ENCODE data around the gene SNF8.
A peak's percentile ranks its signal among the peaks of the same experiment; 100 is the strongest.
"Not testable (repeated sequence)": the region's sequence is repeated elsewhere in the genome, so short reads cannot be mapped to it uniquely, and the experiment has no call there.

The SNF8 gene

GRCh38 chr17:48960834-48961515 is 16.3 kb upstream of the SNF8 start:
- Mint-ChIP-seq H3K36me3 (ENCODE audit: low read depth) (no peaks in the 10 kb centered on the region), H3K9me3 (no peaks in the 10 kb centered on the region), H3K4me1 (ENCODE audit: low read depth) (no peaks in the 10 kb centered on the region), H3K27me3 (peaks cover 50% of the 10 kb centered on the region), H3K4me3 (no peak overlapping the region), H3K27ac (no peak overlapping the region)
- DNase-seq, result no peak

- Mint-ChIP-seq H3K36me3 (ENCODE audit: low read depth) (no peaks in the 10 kb centered on the region), H3K27me3 (peaks cover 30% of the 10 kb centered on the region), H3K4me3 (no peak overlapping the region), H3K4me1 (ENCODE audit: low read depth) (peaks cover 4% of the 10 kb centered on the region), H3K27ac (no peak overlapping the region), H3K9me3 (no peaks in the 10 kb centered on the region)
- no peak for DNase-seq
Observed at GRCh38 chr17:48954300-48954755, 9.7 kb upstream of the SNF8 start.

- no peak for DNase-seq
- no peaks in the 10 kb centered on the region for H3K36me3 Mint-ChIP-seq (ENCODE audit: low read depth)
Observed at GRCh38 chr17:48952904-48953303, 8.3 kb upstream of the SNF8 start.

GRCh38 chr17:48951572-48951971 is 6.9 kb upstream of the SNF8 start:
- H3K27ac Mint-ChIP-seq, result no peak overlapping the region
- H3K4me3 Mint-ChIP-seq, result no peak overlapping the region
- peaks cover 4% of the 10 kb centered on the region for H3K4me1 Mint-ChIP-seq (ENCODE audit: low read depth)
- peaks cover 23% of the 10 kb centered on the region for H3K27me3 Mint-ChIP-seq
- DNase-seq, result no peak
- H3K9me3 Mint-ChIP-seq, result no peaks in the 10 kb centered on the region
- H3K36me3 Mint-ChIP-seq (ENCODE audit: low read depth), result no peaks in the 10 kb centered on the region

More at GRCh38 chr17:48952904-48953303, 8.3 kb upstream of the SNF8 start:
- Mint-ChIP-seq H3K27ac (no peak overlapping the region), H3K9me3 (no peaks in the 10 kb centered on the region), H3K4me3 (no peak overlapping the region), H3K27me3 (peaks cover 23% of the 10 kb centered on the region), H3K4me1 (ENCODE audit: low read depth) (peaks cover 4% of the 10 kb centered on the region)

- not testable (repeated sequence) for H3K9me3 Mint-ChIP-seq, DNase-seq, H3K27me3 Mint-ChIP-seq
- Mint-ChIP-seq H3K27ac (peak overlapping the region; percentile 96), H3K36me3 (ENCODE audit: low read depth) (peaks cover 35% of the 10 kb centered on the region), H3K4me1 (ENCODE audit: low read depth) (peaks cover 20% of the 10 kb centered on the region), H3K4me3 (peak overlapping the region; percentile 99)
Observed at GRCh38 chr17:48945261-48945651, 614 bp upstream of the SNF8 start.

- H3K4me1 Mint-ChIP-seq (ENCODE audit: low read depth), result peaks cover 8% of the 10 kb centered on the region
- H3K9me3 Mint-ChIP-seq, result no peaks in the 10 kb centered on the region
- no peak overlapping the region for H3K4me3 Mint-ChIP-seq
- H3K36me3 Mint-ChIP-seq (ENCODE audit: low read depth), result peaks cover 97% of the 10 kb centered on the region
- no peaks in the 10 kb centered on the region for H3K27me3 Mint-ChIP-seq
- DNase-seq, result no peak
- peak overlapping the region; percentile 82 for H3K27ac Mint-ChIP-seq
Observed at GRCh38 chr17:48933035-48933434, 11.6 kb downstream of the SNF8 start.

- Mint-ChIP-seq H3K9me3 (no peaks in the 10 kb centered on the region), H3K4me3 (no peak overlapping the region), H3K36me3 (ENCODE audit: low read depth) (peaks cover 98% of the 10 kb centered on the region), H3K4me1 (ENCODE audit: low read depth) (peaks cover 18% of the 10 kb centered on the region), H3K27ac (peak overlapping the region; percentile 61), H3K27me3 (no peaks in the 10 kb centered on the region)
- no peak for DNase-seq
Observed at GRCh38 chr17:48930435-48930873, 14.2 kb downstream of the SNF8 start.

GRCh38 chr17:48929812-48930165 is 14.9 kb downstream of the SNF8 start:
- Mint-ChIP-seq H3K36me3 (ENCODE audit: low read depth) (peaks cover 100% of the 10 kb centered on the region), H3K27me3 (no peaks in the 10 kb centered on the region), H3K9me3 (no peaks in the 10 kb centered on the region), H3K4me1 (ENCODE audit: low read depth) (peaks cover 23% of the 10 kb centered on the region), H3K27ac (peak overlapping the region; percentile 75), H3K4me3 (no peak overlapping the region)
- no peak for DNase-seq

GRCh38 chr17:48928876-48929811 is 15.5 kb downstream of the SNF8 start:
- Mint-ChIP-seq H3K27me3 (no peaks in the 10 kb centered on the region), H3K27ac (peak overlapping the region; percentile 75), H3K4me3 (no peak overlapping the region), H3K36me3 (ENCODE audit: low read depth) (peaks cover 100% of the 10 kb centered on the region), H3K9me3 (no peaks in the 10 kb centered on the region), H3K4me1 (ENCODE audit: low read depth) (peaks cover 26% of the 10 kb centered on the region)
- DNase-seq, result no peak

- no peaks in the 10 kb centered on the region for H3K27me3 Mint-ChIP-seq
- H3K36me3 Mint-ChIP-seq (ENCODE audit: low read depth), result peaks cover 100% of the 10 kb centered on the region
- no peaks in the 10 kb centered on the region for H3K9me3 Mint-ChIP-seq
- no peak for DNase-seq
- H3K4me1 Mint-ChIP-seq (ENCODE audit: low read depth), result peaks cover 28% of the 10 kb centered on the region
- peak overlapping the region; percentile 75 for H3K27ac Mint-ChIP-seq
- H3K4me3 Mint-ChIP-seq, result no peak overlapping the region
Observed at GRCh38 chr17:48927978-48928745, 16.5 kb downstream of the SNF8 start.

- H3K36me3 Mint-ChIP-seq (ENCODE audit: low read depth), result peaks cover 100% of the 10 kb centered on the region
- no peak overlapping the region for H3K4me3 Mint-ChIP-seq
Observed at GRCh38 chr17:48925991-48926342, 18.7 kb downstream of the SNF8 start.

GRCh38 chr17:48925251-48925990 is 19.2 kb downstream of the SNF8 start:
- Mint-ChIP-seq H3K4me3 (no peak overlapping the region), H3K27ac (peak overlapping the region; percentile 75), H3K27me3 (no peaks in the 10 kb centered on the region), H3K9me3 (no peaks in the 10 kb centered on the region), H3K4me1 (ENCODE audit: low read depth) (peaks cover 19% of the 10 kb centered on the region), H3K36me3 (ENCODE audit: low read depth) (peaks cover 100% of the 10 kb centered on the region)
- no peak for DNase-seq

More at GRCh38 chr17:48925991-48926342, 18.7 kb downstream of the SNF8 start:
- no peaks in the 10 kb centered on the region for H3K27me3 Mint-ChIP-seq
- H3K9me3 Mint-ChIP-seq, result no peaks in the 10 kb centered on the region
- peak overlapping the region; percentile 75 for H3K27ac Mint-ChIP-seq
- peaks cover 19% of the 10 kb centered on the region for H3K4me1 Mint-ChIP-seq (ENCODE audit: low read depth)
- DNase-seq, result no peak

GRCh38 chr17:48915459-48916282 is 29.0 kb downstream of the SNF8 start:
- H3K4me3 Mint-ChIP-seq, result peak overlapping the region; percentile 76
- H3K27ac Mint-ChIP-seq, result peak overlapping the region; percentile 95
- H3K36me3 Mint-ChIP-seq (ENCODE audit: low read depth), result peaks cover 95% of the 10 kb centered on the region
- no peaks in the 10 kb centered on the region for H3K9me3 Mint-ChIP-seq
- DNase-seq, result peak; percentile 77
- peaks cover 66% of the 10 kb centered on the region for H3K4me1 Mint-ChIP-seq (ENCODE audit: low read depth)
- H3K27me3 Mint-ChIP-seq, result no peaks in the 10 kb centered on the region

Measured in activated T-cell treated with anti-CD3 and anti-CD28 coated beads, Interleukin-2, amount 50 U/mL, for 24 hours (primary cell).